GM21786 (cell line): ENCODE data around the gene SEC61A2.
"Not testable (repeated sequence)": the region's sequence is repeated elsewhere in the genome, so short reads cannot be mapped to it uniquely, and the experiment has no call there.

Experiments
- ATAC-seq: cut with Tn5 transposase; IDR thresholded peaks from one replicate; pipeline ENCODE4 v1.9.1; 2021; ENCODE audit not compliant: unreplicated experiment

SEC61A2 gene

DNA sequence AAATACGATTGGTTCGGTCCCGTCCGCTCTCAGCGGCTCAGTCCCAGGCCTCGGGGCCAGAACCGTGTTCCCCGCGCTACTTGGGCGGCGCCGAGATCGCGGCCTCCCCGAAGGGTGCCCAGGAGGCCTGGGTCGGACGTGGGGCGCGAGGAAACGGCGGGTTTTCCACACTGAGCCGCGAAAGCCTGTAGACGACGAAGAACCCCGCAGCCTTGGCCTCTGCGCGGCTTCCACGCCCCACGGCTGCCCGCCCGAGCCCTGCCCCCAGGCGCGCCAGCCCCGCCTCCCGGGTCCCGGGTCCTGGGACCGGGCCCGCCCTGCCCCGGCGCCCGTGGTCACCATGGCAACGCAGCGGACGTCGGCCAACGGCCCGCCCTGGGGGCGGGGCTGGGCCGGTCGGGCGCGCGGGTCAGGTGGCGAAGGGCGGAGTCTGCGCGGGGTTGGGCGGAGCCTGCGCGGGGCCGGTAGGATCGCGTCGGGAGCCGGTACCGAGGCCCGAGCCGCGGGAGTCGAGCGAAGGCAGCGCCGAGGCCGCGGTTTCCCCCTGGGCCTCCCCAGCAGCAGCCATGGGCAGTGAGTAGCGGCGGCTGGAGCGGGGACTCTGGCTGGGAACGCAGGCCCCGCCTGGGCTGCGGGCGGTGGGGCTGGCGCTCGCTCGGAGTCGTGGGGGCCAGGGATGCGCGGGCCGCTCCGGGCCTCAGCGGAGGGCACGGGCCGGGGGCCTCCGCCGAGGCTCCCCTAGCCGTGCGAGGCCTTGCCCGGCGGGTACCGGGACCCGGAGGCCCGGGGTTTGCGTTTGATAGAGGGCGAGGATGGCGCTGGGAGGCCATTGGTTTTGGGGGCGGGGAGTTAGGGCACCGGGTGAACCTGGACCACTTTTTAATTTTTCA is at the start of gene SEC61A2:
Gene SEC61A2, plus strand, starts transcription at position 456 of the 890 bp plus-strand sequence. Its CDS starts 111 bp downstream, at position 567.
- peak; percentile 89 for ATAC-seq

DNA sequence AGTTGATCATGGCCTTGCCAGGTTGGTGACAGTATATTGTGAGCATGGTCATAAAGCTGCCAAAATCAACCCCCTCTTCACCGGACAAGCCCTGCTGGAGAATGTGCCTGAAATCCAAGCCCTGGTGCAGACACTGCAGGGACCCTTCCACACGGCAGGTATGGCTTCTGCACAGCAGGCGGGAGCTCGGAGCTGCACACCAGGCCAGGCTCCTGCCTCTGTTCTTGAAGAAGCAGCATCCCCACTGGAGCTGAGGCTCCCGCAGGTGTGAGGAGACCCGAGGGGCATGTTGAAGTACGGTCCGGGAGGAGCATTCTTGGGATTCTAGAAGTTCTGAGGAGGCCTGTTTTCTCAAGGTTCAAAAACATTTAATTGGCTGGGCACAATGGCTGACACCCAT is 48.0 kb upstream of the SEC61A2 start:
- no peak for ATAC-seq

DNA sequence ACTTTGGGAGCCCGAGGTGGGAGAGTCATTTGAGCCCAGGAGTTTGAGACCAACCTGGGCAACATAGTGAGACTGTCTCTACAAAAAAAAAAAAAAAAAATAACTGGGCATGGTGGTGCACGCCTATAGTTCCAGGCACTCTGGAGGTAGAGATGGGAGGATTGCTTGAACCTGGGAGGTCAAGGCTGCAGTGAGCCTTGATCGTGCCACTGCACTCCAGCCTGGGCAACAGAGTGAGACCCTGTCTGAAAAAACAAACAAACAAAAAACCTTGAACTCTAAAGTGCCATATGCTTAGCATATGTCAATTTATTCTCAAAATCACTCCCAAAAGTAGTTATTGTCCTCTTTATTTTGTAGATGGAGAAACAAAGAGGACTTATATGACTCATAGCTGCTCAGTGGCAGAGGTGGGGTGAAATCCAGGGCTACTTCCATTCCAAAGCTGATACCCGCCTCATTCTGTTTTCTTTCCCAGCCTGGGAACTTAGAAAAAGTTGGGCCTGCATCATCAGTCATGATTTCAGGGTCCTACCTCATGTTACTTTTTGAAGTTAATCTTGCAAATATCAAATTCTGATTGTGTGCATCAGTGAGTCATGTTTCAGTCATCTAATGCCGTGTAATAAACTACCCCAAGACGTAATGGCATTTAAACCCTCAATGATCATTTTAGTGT is 47.5 kb upstream of the SEC61A2 start:
- ATAC-seq = no peak

DNA sequence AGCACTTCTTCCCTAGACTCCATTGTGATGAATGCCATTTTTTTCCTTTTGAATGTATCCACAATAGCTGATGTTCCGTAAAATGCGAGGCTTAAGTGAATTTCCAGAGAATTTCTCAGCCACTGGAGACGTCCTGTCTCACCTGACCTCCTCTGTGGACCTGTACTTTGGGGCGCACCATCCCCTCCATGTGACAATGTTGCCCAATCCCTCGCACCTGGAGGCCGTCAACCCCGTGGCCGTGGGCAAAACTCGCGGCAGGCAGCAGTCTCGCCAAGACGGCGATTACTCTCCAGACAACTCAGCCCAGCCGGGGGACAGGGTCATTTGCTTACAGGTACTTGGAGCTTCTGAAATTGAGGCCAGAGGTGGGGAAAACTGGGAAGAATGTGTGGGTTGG is 40.6 kb upstream of the SEC61A2 start:
- ATAC-seq = no peak

DNA sequence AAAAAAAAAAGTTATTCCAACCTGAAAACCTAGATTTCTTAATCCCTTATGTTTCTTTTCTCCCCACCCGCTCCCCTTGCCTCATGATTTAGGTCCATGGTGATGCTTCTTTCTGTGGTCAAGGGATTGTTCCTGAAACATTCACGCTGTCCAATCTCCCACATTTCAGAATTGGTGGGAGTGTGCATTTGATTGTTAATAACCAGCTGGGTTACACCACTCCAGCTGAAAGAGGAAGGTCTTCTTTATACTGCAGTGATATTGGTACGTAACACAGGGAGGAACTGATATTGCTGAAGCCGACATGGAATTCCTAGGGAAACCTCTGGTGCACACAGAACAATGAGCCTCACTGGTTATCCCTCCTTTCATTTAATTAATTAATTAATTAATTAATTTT is 38.1 kb upstream of the SEC61A2 start:
- ATAC-seq = no peak

DNA sequence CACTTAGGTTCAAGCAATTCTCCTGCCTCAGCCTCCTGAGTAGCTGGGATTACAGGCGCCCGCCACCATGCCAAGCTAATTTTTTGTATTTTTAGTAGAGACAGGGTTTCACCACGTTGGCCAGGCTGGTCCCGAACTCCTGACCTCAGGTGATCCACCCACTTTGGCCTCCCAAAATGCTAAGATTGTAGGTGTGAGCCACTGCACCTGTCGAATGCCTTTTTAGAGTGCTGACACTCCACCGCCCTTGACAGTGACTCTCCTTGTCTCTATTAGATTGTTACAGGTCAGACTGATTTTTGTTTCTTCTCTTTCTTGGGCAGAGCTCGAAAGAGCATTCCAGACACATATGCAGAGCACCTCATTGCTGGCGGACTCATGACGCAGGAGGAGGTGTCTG is 32.1 kb upstream of the SEC61A2 start:
- not testable (repeated sequence) for ATAC-seq

DNA sequence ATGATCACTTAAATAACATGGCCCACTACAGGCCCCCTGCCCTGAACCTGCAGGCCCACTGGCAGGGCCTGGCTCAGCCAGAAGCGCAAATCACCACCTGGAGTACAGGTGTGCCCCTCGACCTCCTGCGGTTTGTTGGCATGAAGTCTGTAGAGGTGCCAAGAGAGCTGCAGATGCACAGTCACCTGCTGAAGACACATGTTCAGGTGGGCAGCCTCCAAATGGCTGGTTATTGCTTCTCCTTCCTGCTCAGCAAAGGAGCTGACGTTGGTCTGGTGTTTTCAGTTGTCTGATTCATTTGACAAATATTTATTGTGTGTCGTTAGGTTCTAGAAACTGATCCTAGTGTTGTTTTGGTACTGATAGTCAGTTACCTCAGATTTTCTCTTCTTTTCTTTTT is 31.7 kb upstream of the SEC61A2 start:
- ATAC-seq = no peak

DNA sequence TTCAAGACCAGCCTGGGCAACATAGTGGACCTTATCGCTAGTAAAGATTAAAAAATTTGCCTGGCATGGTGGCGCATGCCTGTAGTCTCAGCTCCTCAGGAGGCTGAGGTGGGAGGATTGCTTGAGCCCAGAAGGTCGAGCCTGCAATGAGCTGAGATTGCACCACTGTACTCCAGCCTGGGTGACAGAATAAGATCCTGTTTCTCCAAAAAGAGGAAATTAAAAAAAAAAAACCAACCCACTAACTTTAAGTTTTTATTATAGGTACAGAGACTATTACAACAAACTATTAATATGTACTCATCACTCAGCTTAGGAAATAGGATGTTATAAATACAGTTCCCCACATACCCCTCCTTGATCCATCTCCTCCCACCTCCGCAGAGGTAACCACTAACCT is 30.5 kb upstream of the SEC61A2 start:
- no peak for ATAC-seq

DNA sequence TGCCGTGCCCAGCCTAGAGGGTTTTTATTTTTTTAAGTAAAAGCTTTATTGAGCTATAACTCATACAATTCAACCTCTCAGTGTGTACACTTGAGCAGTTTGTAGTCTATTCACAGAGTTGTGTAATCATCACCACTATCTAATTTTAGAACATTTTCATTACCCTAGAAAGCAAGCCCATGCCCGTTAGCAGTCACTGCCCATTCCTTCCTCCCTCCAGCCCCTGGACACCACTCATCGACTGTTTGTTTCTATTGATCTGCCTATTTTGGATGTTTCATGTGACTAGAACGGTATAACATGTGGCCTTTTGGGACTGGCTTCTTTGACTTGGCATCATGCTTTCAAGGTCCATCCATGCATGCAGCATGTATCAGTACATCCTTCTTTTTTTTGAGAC is 25.7 kb upstream of the SEC61A2 start:
- ATAC-seq = no peak

DNA sequence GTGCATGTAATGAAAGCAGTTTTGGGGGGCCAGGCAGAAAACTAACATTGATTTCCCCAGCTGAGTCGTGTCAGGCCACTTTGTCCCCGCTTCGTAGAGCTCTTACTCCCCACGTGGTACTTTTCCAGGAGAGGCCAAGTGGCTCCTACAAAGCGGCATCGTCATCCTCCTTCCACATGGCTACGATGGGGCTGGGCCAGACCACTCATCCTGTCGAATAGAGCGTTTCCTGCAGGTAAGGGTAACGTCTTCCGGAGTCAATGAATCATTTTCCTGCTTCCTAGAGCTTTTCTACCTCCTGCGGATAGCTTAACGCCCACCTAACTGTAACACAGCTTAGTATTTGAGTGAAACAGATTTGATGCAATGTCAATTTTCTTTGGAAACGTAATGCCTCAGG is 21.7 kb upstream of the SEC61A2 start:
- ATAC-seq = no peak

DNA sequence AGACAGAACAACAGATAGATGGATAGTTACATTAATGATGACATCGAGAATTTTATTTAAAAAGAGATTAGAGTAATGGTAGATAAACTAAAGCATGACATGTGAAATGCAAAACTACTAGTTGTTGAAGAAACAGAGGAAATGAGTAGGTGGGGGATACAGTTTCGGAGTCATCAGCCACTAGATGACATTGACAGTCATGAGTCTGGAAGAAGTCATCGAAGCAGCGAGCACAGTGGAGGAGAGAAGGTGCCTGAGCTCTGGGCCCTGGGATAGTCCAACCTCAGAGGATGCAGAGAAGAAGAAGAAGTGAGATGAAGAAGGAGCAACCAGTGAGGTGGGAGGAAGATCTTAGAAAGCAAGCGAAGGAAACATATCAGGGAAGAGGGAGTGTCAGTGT is 20.2 kb upstream of the SEC61A2 start:
- ATAC-seq = no peak

DNA sequence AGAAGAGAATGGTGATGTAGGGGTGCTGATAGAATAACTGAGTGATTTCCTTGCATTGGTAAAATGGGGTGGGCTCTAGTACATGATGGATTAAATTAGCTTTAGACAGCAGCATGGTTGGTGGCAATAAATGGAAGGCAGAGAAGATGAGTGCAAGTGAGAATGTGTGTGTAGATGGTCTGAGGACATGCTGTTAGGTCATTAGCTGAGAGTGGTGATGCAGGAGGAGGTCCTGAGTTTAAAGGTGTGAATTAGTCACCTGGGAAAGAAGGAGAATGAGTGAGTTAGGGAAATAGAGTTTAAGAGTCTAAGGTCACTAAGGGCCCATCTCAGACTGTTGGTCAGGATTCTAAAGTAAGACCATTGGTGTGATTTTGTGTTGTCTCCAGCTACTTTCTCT is 17.9 kb upstream of the SEC61A2 start:
- no peak for ATAC-seq

DNA sequence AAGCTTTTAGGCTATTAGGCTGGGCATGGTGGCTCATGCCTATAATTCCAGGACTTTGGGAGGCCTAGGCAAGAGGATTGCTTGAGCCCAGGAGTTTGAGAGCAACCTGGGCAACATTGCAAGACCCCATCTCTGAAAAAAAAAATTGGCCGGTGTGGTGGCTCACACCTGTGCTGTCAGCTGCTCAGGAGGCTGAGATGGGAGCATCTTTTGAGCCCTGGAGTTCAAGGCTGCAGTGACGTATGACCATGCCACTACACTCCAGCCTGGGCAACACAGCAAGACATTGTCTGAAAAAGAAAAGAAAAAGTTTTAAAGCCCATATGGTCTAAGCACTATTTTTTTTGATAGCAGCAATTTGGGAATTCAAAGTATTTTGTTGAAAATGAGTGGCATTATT is 15.8 kb upstream of the SEC61A2 start:
- ATAC-seq = no peak

DNA sequence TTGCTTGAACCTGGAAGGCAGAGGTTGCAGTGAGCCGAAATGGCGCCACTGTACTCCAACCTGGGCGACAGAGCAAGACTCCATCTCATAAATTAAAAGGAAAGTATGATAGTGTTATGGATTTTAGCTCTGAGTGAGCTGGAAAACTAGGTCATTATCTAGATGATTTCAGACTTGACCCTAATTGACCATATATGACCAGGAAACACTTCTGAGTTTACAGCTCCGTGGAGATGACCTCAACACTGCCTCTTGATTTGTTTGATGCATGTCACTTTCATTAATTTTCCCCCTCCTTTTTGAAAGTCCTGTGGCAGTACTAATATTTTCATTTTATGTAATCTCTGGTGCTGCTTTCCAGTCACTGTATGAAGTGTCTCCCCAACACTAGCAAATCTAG is 7.8 kb upstream of the SEC61A2 start:
- ATAC-seq = no peak

DNA sequence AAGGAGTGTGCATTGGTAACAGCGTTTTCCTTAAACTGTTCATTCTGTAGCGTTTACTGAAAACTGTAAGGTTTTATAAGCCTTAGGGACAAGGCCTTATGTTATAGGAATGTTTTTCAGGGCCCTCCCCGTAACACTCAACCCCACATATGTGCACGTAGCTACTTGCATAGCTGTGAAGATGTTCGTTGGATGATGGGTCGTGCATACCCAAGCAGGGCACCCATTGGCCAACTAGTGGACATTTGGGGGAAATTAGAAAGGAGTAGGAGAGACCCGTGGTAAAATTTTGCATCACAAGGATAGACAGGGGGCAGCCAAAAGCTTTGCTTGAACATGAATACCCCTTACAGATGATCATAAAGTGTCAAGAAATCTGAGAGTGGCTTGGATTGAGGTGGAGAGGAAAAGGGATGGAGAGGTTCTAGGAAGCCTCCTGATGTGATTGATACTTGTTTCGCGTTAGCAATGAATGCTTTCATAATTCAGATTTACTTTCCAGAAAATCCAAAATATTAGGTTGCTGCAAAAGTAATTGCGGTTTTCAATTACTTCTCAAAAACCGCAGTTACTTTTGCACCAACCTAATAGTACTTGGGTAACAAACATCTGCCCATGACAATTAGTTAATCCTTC is 878 bp downstream of the SEC61A2 start:
- peak; percentile 38 for ATAC-seq

DNA sequence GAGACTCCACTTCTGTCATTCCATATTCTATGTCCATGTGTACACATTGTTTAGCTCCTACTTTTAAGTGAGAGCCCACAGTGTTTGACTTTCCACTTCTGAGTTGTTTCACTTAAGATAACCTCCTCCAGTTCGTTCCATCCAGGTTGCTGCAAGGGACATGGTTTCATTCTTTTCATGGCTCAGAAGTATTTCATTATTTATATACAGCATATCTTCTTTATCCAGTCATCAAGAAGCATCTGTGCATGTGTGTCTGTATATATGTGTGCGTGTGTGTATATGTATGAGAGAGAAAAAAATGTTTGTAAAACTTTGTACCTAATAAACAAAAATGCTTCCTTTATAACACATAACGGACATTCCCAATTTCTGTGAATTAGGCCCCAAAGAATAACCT is 6.2 kb downstream of the SEC61A2 start:
- ATAC-seq = no peak

DNA sequence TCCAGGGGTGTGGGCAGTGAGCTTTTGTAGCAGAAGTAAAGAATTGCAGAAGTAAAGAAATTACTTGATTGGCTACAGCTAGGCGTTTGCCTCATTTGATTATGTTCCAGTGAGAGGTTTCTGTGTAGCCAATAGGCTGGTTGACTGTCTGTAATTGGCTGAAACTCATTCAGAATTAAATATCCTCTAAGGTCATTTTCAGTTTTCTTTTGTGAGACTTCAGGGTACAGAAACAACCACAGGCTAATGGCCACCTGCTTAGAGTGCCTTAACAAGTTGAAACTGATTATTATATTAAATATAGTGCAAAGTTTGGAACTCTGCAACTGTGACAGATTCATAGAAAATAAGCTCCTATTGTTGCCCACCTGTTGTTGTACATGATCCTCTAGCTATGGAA is 10.6 kb downstream of the SEC61A2 start:
- ATAC-seq = no peak

DNA sequence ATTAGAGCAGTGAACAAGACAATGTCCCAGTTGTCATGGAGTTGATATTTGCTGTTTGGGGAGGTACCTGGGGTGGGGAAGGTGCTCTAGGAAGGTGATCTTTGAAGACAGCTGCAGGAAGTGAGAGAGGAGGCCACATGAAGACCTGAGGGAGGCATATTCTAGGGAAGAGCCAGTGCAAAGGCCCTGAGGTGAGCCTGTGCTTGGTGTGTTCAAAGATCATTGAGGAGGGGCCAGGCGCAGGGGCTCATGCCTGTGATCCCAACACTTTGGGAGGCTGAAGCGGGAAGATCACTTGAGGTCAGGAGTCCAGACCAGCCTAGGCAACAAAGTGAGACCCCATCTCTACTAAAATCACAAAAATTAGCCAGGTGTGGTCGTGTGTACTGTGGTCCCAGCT is 15.1 kb downstream of the SEC61A2 start:
- ATAC-seq = no peak

DNA sequence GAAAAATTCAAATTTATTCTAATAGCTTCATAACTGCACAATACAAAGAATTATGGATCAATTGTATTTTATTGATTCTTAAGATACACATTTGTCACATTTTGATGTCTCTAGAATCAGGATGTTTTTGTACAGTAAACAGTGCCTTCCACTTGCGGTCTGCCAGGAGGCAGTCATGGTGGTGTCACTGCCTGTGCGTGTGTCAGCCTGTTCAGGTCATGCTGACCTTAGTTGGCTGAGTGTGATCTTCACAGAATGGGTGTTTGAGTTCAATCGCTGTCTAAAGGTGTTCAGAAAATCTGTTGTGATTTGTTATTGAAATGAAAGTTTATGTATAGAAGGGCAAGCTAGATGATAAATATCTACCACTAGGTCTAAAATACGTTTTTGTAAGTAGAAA is 20.7 kb downstream of the SEC61A2 start:
- ATAC-seq = no peak

DNA sequence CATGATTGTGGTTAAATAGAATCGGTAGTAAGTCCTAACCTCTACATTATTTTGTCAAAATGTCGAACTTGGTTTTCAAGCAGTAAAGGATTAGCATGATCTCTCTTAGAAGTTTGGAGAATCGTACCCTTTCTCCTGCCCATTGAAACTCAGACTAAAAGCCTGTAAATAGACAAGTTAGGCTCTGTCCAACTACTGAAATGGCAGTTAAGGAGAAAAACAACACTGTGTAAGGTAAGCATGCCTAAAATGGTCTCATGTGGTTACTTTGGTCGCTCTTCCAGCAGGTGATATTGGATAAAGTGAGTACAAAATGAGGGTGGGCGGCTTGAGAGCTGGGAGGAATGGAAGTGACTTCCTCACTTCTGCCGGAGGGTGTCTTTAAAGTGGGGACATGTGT is 25.0 kb downstream of the SEC61A2 start:
- ATAC-seq = no peak

DNA sequence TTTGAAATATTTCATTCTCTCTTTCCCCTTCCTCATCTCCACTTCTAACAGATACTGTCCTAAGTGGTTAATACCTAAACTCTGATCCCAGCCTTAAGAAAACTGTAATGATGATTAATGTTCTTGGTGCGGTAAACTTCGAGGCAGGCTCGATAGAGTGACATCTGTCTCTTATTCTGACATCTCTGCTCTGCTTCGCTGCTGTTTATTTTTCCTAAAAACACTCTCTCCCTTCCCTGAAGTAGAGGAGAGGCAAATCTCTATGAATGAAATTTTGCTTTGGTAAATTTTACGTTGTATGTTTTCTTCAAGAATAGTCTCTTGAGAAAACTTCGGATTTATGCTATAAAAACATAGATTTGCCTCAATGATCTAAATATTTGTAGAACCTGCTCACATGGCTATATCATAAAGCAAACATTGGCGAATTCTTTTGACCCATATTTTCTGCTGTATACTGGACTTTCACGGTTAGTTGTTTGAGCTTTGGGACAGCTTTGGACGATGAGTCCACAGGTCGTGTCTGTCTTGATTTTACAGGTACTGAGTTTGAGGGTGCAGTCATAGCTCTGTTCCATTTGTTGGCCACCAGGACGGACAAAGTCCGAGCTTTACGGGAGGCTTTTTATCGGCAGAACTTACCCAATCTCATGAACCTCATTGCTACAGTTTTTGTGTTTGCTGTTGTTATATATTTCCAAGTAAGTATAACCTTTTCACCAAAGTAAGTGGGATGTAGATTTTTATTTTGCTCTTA is 27.1 kb downstream of the SEC61A2 start:
- ATAC-seq = no peak
